ENCODE measurements around the gene SF3A2.

GRCh38 chr19:2294687-2295335 is 58.2 kb downstream of the SF3A2 start:
- no peak for TF ChIP-seq EZH2 (IDR thresholded peaks at IDR 0.05; ENCODE audit: borderline replicate concordance, insufficient read depth, low read depth, low read length, poor library complexity, severe bottlenecking)
- TF ChIP-seq CTCF (IDR thresholded peaks at IDR 0.05), result no peak
